NCI-H1930 (cell line): ENCODE measurements around the gene DYNLT2B.
"Not testable (repeated sequence)": the region's sequence is repeated elsewhere in the genome, so short reads cannot be mapped to it uniquely, and the experiment has no call there.

Experiments
- DNase-seq, 2 experiments: peaks; one replicate each; lab custom pipeline; 2025; lab: John Stamatoyannopoulos, UW

Gene DYNLT2B

GRCh38 chr3:196272826-196273225 lies 45.2 kb downstream of the DYNLT2B start:
- DNase-seq: no peak

GRCh38 chr3:196270499-196270898 lies 47.5 kb downstream of the DYNLT2B start:
- DNase-seq: no peak

GRCh38 chr3:196268284-196269163 lies 49.5 kb downstream of the DYNLT2B start:
- no peak for DNase-seq

- DNase-seq: no peak
Observed at GRCh38 chr3:196263819-196264218, 54.2 kb downstream of the DYNLT2B start.

GRCh38 chr3:196260784-196261183 lies 57.3 kb downstream of the DYNLT2B start:
- no peak for DNase-seq

- no peak for DNase-seq
Observed at GRCh38 chr3:196255776-196256175, 62.3 kb downstream of the DYNLT2B start.

- DNase-seq: no peak
Observed at GRCh38 chr3:196254376-196255283, 63.4 kb downstream of the DYNLT2B start.

GRCh38 chr3:196251918-196252317 lies 66.1 kb downstream of the DYNLT2B start:
- no peak for DNase-seq

- no peak for DNase-seq
Observed at GRCh38 chr3:196246612-196247308, 71.3 kb downstream of the DYNLT2B start.

GRCh38 chr3:196244166-196244565 lies 73.9 kb downstream of the DYNLT2B start:
- not testable (repeated sequence) for DNase-seq

GRCh38 chr3:196241704-196242103 lies 76.3 kb downstream of the DYNLT2B start:
- DNase-seq: no peak
